Stomach smooth muscle (tissue), 2 donors: ENCODE data around the gene PDCL2.
"Not testable (repeated sequence)": the region's sequence is repeated elsewhere in the genome, so short reads cannot be mapped to it uniquely, and the experiment has no call there.

ENCODE experiments used
- H3K27ac ChIP-seq: one replicate; pipeline ENCODE4 v1.7.0; 2013; ENCODE audit warnings: mild to moderate bottlenecking, low read length, inconsistent platforms
- H3K27me3 ChIP-seq, 2 donors: one replicate each; pipeline ENCODE4 v1.7.0; 2013; ENCODE audit warnings: low read length in 2 of 2; ENCODE audit not compliant: insufficient read depth in 2 of 2, control insufficient read depth in 1 of 2
- H3K36me3 ChIP-seq, 2 donors: one replicate each; pipeline ENCODE4 v1.7.0; 2013; ENCODE audit warnings: low read length in 2 of 2; ENCODE audit not compliant: control insufficient read depth in 2 of 2, insufficient read depth in 2 of 2
- H3K4me1 ChIP-seq: one replicate; pipeline ENCODE4 v1.7.0; 2013; ENCODE audit warnings: low read length; ENCODE audit not compliant: control insufficient read depth, insufficient read depth
- H3K4me3 ChIP-seq, 2 donors: one replicate each; pipeline ENCODE4 v1.7.0; 2013; ENCODE audit warnings: low read length in 2 of 2
- H3K9ac ChIP-seq, 2 donors: one replicate each; pipeline ENCODE4 v1.7.0; 2013; ENCODE audit warnings: low read length in 2 of 2, mild to moderate bottlenecking in 1 of 2
- H3K9me3 ChIP-seq, 2 donors: one replicate each; pipeline ENCODE4 v1.7.0; 2013; ENCODE audit warnings: low read length in 2 of 2; ENCODE audit not compliant: control insufficient read depth in 2 of 2
- donor health status: healthy.
- donor health status: Pancreatic carcinoma.

PDCL2 gene

GRCh38 chr4:55553441-55554201 lies 38.4 kb downstream of the PDCL2 start:
- H3K9ac ChIP-seq: peak overlapping the region in 1 of 2 donors; percentile 30
- H3K36me3 ChIP-seq: no peaks in the 10 kb centered on the region
- H3K27me3 ChIP-seq: no peaks in the 10 kb centered on the region
- no peaks in the 10 kb centered on the region for H3K9me3 ChIP-seq
- H3K4me3 ChIP-seq: peak overlapping the region; percentile 17 to 66
- H3K4me1 ChIP-seq: no peaks in the 10 kb centered on the region
- peak overlapping the region; percentile 12 for H3K27ac ChIP-seq

- not testable (repeated sequence) for H3K36me3 ChIP-seq, H3K4me3 ChIP-seq, H3K27me3 ChIP-seq, H3K27ac ChIP-seq, H3K9me3 ChIP-seq, H3K4me1 ChIP-seq, H3K9ac ChIP-seq
These were observed 40.1 kb downstream of the PDCL2 start for GRCh38 chr4:55551964-55552363.

GRCh38 chr4:55549888-55550287 lies 42.2 kb downstream of the PDCL2 start:
- Histone ChIP-seq H3K27ac (no peak overlapping the region), H3K36me3 (no peaks in the 10 kb centered on the region), H3K4me1 (no peaks in the 10 kb centered on the region), H3K4me3 (no peak overlapping the region), H3K27me3 (no peaks in the 10 kb centered on the region), H3K9ac (no peak overlapping the region), H3K9me3 (no peaks in the 10 kb centered on the region)

- Histone ChIP-seq H3K27me3 (no peaks in the 10 kb centered on the region), H3K36me3 (no peaks in the 10 kb centered on the region), H3K9me3 (no peaks in the 10 kb centered on the region), H3K9ac (peak overlapping the region in 1 of 2 donors; percentile 91), H3K4me3 (peak overlapping the region; percentile 87 to 97), H3K27ac (peak overlapping the region; percentile 85), H3K4me1 (no peaks in the 10 kb centered on the region)
These were observed 44.1 kb downstream of the PDCL2 start for GRCh38 chr4:55547918-55548317.

GRCh38 chr4:55547466-55547770 lies 44.6 kb downstream of the PDCL2 start:
- H3K9me3 ChIP-seq: no peaks in the 10 kb centered on the region
- H3K27me3 ChIP-seq: no peaks in the 10 kb centered on the region
- H3K4me3 ChIP-seq: peak overlapping the region; percentile 87 to 97
- no peaks in the 10 kb centered on the region for H3K4me1 ChIP-seq
- H3K36me3 ChIP-seq: no peaks in the 10 kb centered on the region
- peak overlapping the region; percentile 81 to 91 for H3K9ac ChIP-seq
- H3K27ac ChIP-seq: peak overlapping the region; percentile 85

GRCh38 chr4:55546756-55547465 lies 45.1 kb downstream of the PDCL2 start, which contains the start of gene CLOCK:
TSS of gene CLOCK (minus strand) at chr4:55546909. CDS start at chr4:55482785, 64,124 bp downstream.
- H3K4me3 ChIP-seq: peak within 1 kb of the TSS; percentile 87 to 97
- H3K4me1 ChIP-seq: no peaks in the 10 kb centered on the region
- no peaks in the 10 kb centered on the region for H3K36me3 ChIP-seq
- H3K27ac ChIP-seq: peak within 1 kb of the TSS; percentile 85
- H3K9me3 ChIP-seq: no peaks in the 10 kb centered on the region
- H3K27me3 ChIP-seq: no peaks in the 10 kb centered on the region
- peak within 1 kb of the TSS; percentile 81 to 91 for H3K9ac ChIP-seq

- Histone ChIP-seq H3K9ac (peak overlapping the region; percentile 81 to 91), H3K27ac (peak overlapping the region; percentile 85), H3K9me3 (no peaks in the 10 kb centered on the region)
These were observed 45.6 kb downstream of the PDCL2 start for GRCh38 chr4:55546506-55546755.

GRCh38 chr4:55545641-55546505 lies 46.2 kb downstream of the PDCL2 start:
- Histone ChIP-seq H3K27me3 (no peaks in the 10 kb centered on the region), H3K9me3 (no peaks in the 10 kb centered on the region), H3K4me1 (no peaks in the 10 kb centered on the region), H3K36me3 (no peaks in the 10 kb centered on the region), H3K9ac (peak overlapping the region; percentile 77 to 85), H3K4me3 (peak overlapping the region; percentile 53 to 87), H3K27ac (peak overlapping the region; percentile 85)

More at GRCh38 chr4:55546506-55546755, 45.6 kb downstream of the PDCL2 start:
- Histone ChIP-seq H3K4me1 (no peaks in the 10 kb centered on the region), H3K36me3 (no peaks in the 10 kb centered on the region), H3K4me3 (peak overlapping the region; percentile 87 to 97), H3K27me3 (no peaks in the 10 kb centered on the region)

- Histone ChIP-seq H3K4me3 (peak overlapping the region; percentile 53 to 87), H3K27me3 (no peaks in the 10 kb centered on the region), H3K9ac (peak overlapping the region; percentile 77 to 85), H3K36me3 (no peaks in the 10 kb centered on the region), H3K27ac (peak overlapping the region; percentile 85), H3K9me3 (no peaks in the 10 kb centered on the region), H3K4me1 (no peaks in the 10 kb centered on the region)
These were observed 46.9 kb downstream of the PDCL2 start for GRCh38 chr4:55545151-55545550.

GRCh38 chr4:55543858-55544257 lies 48.2 kb downstream of the PDCL2 start:
- H3K4me3 ChIP-seq: no peak overlapping the region
- H3K27ac ChIP-seq: no peak overlapping the region
- no peaks in the 10 kb centered on the region for H3K36me3 ChIP-seq
- no peaks in the 10 kb centered on the region for H3K27me3 ChIP-seq
- no peaks in the 10 kb centered on the region for H3K4me1 ChIP-seq
- H3K9me3 ChIP-seq: no peaks in the 10 kb centered on the region
- no peak overlapping the region for H3K9ac ChIP-seq
